ENCODE results near the gene ATOX1. TPM values are rescaled to one million over a fixed set of nuclear protein-coding genes. Genes with fewer than 3 reads are reported as not detected.

Gene ATOX1
- total and polyA plus RNA-seq, 9 of the 15 experiments (the other 6 are each of a cell fraction or from before 2014, with no cell fraction given) = 59.2 to 318 (median 86.2) TPM

DNA sequence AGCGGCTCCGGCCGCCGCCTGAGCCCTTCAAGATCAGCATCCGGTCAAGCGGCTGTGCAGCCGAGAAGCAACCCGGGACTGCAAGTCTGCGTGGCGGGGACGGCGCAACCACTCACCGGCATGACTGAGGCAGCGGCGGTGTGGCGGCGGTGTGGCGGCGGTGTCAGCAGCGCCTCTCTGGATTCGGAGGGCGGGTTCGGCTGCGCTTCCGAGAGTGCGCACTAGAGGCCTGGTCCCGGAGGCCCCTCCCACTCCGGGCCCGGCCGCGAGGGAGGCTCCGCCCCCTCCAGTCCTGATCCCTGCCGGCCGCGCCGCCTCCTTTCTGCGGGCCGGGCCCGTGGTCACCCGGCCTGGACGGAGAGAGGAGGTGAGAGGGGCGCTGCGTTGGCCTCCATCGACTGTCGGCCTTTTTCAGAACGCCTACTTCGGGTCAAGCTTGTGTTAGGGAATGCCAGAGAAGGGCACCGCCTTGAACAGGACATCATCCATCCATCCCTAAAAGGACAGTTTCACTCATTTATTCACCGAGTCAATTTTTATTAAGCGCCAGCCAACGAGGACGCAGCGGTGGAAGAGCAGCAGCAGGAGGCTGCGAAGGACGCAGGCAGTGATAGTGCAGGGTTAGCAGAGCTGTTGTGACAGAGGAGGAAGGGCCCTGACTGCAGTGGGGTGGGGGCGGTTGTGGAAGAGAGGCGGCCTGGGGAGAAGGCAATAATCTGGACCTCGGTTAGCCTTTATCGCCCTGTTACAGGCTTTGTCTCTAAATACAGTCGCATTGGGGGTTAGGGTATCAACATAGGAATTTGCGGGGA lies at the start of gene ATOX1 (continued):
- TF ChIP-seq, protein P1, sequence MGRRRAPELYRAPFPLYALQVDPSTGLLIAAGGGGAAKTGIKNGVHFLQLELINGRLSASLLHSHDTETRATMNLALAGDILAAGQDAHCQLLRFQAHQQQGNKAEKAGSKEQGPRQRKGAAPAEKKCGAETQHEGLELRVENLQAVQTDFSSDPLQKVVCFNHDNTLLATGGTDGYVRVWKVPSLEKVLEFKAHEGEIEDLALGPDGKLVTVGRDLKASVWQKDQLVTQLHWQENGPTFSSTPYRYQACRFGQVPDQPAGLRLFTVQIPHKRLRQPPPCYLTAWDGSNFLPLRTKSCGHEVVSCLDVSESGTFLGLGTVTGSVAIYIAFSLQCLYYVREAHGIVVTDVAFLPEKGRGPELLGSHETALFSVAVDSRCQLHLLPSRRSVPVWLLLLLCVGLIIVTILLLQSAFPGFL (CRISPR knock-in tag; IDR thresholded peaks at IDR 0.05) = no peak
- TF ChIP-seq CXXC5 (CRISPR knock-in tag; IDR thresholded peaks at IDR 0.05) (peak; percentile 82), PTBP1 (IDR thresholded peaks at IDR 0.05; ENCODE audit: low read depth, low read length) (0 out of 2 replicates have a peak, but pooled peaks have one; percentile 6), KAT2B (IDR thresholded peaks at IDR 0.05; ENCODE audit: low read depth, low read length) (no peak), SOX6 (IDR thresholded peaks at IDR 0.05) (peak; percentile 18; the same call in 1 of the 2 replicates), NCOA1 (IDR thresholded peaks at IDR 0.05; ENCODE audit: low read depth) (no peak), POLR3G (IDR thresholded peaks at IDR 0.05; ENCODE audit: extremely low read depth, insufficient read length, insufficient replicate concordance) (no peak), ZNF586 (CRISPR knock-in tag; conservative IDR thresholded peaks at IDR 0.05) (no peak), NRF1 (conservative IDR thresholded peaks at IDR 0.05 in 1 of 2, IDR thresholded peaks at IDR 0.05 in 1 of 2) (peak; percentile 92 to 93), ZNF75A (CRISPR knock-in tag; IDR thresholded peaks at IDR 0.05) (0 out of 2 replicates have a peak, but pooled peaks have one; percentile 62), SMARCC2 (IDR thresholded peaks at IDR 0.05; ENCODE audit: low read depth) (peak; percentile 36; the same call in 1 of the 2 replicates), ZNF780A (CRISPR knock-in tag; IDR thresholded peaks at IDR 0.05) (no peak), TAF1 (IDR thresholded peaks at IDR 0.05; ENCODE audit: control insufficient read depth, extremely low read depth, insufficient read depth, low read length, severe bottlenecking) (peak; percentile 95), ZNF766 (CRISPR knock-in tag; conservative IDR thresholded peaks at IDR 0.05) (no peak), HDAC1 (IDR thresholded peaks at IDR 0.05) (peak in 1 of 2 experiments; percentile 68; a peak in 2 of 4 replicates), POLR2G (IDR thresholded peaks at IDR 0.05; ENCODE audit: low read depth, low read length) (peak; percentile 99)
- TF ChIP-seq, protein P2, sequence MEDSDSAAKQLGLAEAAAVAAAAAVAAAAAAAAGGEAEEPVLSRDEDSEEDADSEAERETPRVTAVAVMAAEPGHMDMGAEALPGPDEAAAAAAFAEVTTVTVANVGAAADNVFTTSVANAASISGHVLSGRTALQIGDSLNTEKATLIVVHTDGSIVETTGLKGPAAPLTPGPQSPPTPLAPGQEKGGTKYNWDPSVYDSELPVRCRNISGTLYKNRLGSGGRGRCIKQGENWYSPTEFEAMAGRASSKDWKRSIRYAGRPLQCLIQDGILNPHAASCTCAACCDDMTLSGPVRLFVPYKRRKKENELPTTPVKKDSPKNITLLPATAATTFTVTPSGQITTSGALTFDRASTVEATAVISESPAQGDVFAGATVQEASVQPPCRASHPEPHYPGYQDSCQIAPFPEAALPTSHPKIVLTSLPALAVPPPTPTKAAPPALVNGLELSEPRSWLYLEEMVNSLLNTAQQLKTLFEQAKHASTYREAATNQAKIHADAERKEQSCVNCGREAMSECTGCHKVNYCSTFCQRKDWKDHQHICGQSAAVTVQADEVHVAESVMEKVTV (CRISPR knock-in tag; IDR thresholded peaks at IDR 0.05) = no peak
- TF ChIP-seq, protein P3, sequence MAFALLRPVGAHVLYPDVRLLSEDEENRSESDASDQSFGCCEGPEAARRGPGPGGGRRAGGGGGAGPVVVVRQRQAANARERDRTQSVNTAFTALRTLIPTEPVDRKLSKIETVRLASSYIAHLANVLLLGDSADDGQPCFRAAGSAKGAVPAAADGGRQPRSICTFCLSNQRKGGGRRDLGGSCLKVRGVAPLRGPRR (CRISPR knock-in tag; IDR thresholded peaks at IDR 0.05) = no peak
- TF ChIP-seq, protein P4, sequence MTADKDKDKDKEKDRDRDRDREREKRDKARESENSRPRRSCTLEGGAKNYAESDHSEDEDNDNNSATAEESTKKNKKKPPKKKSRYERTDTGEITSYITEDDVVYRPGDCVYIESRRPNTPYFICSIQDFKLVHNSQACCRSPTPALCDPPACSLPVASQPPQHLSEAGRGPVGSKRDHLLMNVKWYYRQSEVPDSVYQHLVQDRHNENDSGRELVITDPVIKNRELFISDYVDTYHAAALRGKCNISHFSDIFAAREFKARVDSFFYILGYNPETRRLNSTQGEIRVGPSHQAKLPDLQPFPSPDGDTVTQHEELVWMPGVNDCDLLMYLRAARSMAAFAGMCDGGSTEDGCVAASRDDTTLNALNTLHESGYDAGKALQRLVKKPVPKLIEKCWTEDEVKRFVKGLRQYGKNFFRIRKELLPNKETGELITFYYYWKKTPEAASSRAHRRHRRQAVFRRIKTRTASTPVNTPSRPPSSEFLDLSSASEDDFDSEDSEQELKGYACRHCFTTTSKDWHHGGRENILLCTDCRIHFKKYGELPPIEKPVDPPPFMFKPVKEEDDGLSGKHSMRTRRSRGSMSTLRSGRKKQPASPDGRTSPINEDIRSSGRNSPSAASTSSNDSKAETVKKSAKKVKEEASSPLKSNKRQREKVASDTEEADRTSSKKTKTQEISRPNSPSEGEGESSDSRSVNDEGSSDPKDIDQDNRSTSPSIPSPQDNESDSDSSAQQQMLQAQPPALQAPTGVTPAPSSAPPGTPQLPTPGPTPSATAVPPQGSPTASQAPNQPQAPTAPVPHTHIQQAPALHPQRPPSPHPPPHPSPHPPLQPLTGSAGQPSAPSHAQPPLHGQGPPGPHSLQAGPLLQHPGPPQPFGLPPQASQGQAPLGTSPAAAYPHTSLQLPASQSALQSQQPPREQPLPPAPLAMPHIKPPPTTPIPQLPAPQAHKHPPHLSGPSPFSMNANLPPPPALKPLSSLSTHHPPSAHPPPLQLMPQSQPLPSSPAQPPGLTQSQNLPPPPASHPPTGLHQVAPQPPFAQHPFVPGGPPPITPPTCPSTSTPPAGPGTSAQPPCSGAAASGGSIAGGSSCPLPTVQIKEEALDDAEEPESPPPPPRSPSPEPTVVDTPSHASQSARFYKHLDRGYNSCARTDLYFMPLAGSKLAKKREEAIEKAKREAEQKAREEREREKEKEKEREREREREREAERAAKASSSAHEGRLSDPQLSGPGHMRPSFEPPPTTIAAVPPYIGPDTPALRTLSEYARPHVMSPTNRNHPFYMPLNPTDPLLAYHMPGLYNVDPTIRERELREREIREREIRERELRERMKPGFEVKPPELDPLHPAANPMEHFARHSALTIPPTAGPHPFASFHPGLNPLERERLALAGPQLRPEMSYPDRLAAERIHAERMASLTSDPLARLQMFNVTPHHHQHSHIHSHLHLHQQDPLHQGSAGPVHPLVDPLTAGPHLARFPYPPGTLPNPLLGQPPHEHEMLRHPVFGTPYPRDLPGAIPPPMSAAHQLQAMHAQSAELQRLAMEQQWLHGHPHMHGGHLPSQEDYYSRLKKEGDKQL (CRISPR knock-in tag; IDR thresholded peaks at IDR 0.05; ENCODE audit: borderline replicate concordance) = no peak
